A673 (cell line): Measurements from ENCODE around the gene QKI. TPM values are rescaled to one million over a fixed set of nuclear protein-coding genes. Genes with fewer than 3 reads are reported as not detected.

Experiments
- BruUV-seq: library from RNA; stranded (reverse); fragments of 400-500 nt; replicated peaks from 2 replicates; lab custom pipeline; 2021; lab: Mats Ljungman, UMichigan
- CTCF ChIA-PET: fragments of 300-600 bp; sonication (Branson Sonifier 250); formaldehyde crosslinking; loops from one replicate; lab custom pipeline; 2022; ENCODE audit warnings: antibody characterized with exemption; lab: Charles Lee
- POLR2A ChIA-PET: fragments of 300-600 bp; sonication (Branson Sonifier 250); formaldehyde crosslinking; loops from one replicate; lab custom pipeline; 2022; ENCODE audit warnings: antibody characterized with exemption; ENCODE audit not compliant: low non-redundant PET; lab: Charles Lee
- DNase-seq: peaks from one replicate; pipeline ENCODE4 v3.0.0-alpha.2; 2015; ENCODE audit warnings: low spot score
- H3K27ac ChIP-seq: fragments of 200-600 bp; sonication (generic); 2 replicates; pipeline ENCODE4 v1.5.1; 2016; ENCODE audit warnings: mixed run types, low read depth, mild to moderate bottlenecking, mixed read lengths, antibody characterized with exemption, low read length; ENCODE audit not compliant: poor library complexity, severe bottlenecking
- H3K27me3 ChIP-seq: fragments of 200-600 bp; sonication (generic); replicated peaks from 2 replicates; pipeline ENCODE4 v1.6.1; 2017; ENCODE audit warnings: mixed run types, low read depth, mild to moderate bottlenecking, mixed read lengths, antibody characterized with exemption, low read length; ENCODE audit not compliant: insufficient read depth, poor library complexity
- H3K36me3 ChIP-seq: fragments of 200-600 bp; sonication (generic); 2 replicates; pipeline ENCODE4 v1.6.1; 2016; ENCODE audit warnings: mixed run types, mild to moderate bottlenecking, mixed read lengths, antibody characterized with exemption, low read length; ENCODE audit not compliant: insufficient read depth, poor library complexity, severe bottlenecking
- H3K4me1 ChIP-seq: fragments of 200-600 bp; sonication (generic); 2 replicates; pipeline ENCODE4 v1.6.1; 2017; ENCODE audit warnings: mixed run types, mild to moderate bottlenecking, mixed read lengths, antibody characterized with exemption, low read length; ENCODE audit not compliant: insufficient read depth, poor library complexity, severe bottlenecking
- H3K4me3 ChIP-seq: fragments of 200-600 bp; sonication (generic); 2 replicates; pipeline ENCODE4 v1.5.1; 2016; ENCODE audit warnings: low read depth, mixed run types, mild to moderate bottlenecking, mixed read lengths, low read length; ENCODE audit not compliant: poor library complexity, severe bottlenecking
- H3K9me3 ChIP-seq: fragments of 200-600 bp; sonication (generic); 2 replicates; pipeline ENCODE4 v1.6.1; 2016; ENCODE audit warnings: mixed run types, low read depth, mild to moderate bottlenecking, mixed read lengths, antibody characterized with exemption, low read length; ENCODE audit not compliant: poor library complexity, severe bottlenecking
- EZH2 ChIP-seq: fragments of 200-600 bp; sonication (generic); IDR thresholded peaks from 2 replicates; pipeline ENCODE4 v1.6.1; 2017; ENCODE audit warnings: borderline replicate concordance, low read depth, mild to moderate bottlenecking, mixed read lengths, antibody characterized with exemption, low read length; ENCODE audit not compliant: poor library complexity, severe bottlenecking
- intact Hi-C: fragments of 100-400 bp; cut with micrococcal nuclease; formaldehyde crosslinking; loops from one replicate; pipeline ENCODE4 v1.10.0; 2022; ENCODE audit not compliant: unreplicated experiment
- total RNA-seq: library from RNA; stranded (reverse); gene quantifications from 2 replicates; pipeline ENCODE4 v1.2.3, GENCODE V29; 2021
- TF ChIP-seq, protein P1 (sequence below): fragments of 300-800, 200-600 bp; sonication (generic); conservative IDR thresholded peaks from 2 replicates; pipeline ENCODE4 v1.5.1; 2017; ENCODE audit warnings: low read depth, mild to moderate bottlenecking, antibody characterized with exemption, low read length, moderate library complexity, mixed read lengths

The QKI gene
- total RNA-seq, 1 experiment from 2014 or later: 128 TPM

DNA sequence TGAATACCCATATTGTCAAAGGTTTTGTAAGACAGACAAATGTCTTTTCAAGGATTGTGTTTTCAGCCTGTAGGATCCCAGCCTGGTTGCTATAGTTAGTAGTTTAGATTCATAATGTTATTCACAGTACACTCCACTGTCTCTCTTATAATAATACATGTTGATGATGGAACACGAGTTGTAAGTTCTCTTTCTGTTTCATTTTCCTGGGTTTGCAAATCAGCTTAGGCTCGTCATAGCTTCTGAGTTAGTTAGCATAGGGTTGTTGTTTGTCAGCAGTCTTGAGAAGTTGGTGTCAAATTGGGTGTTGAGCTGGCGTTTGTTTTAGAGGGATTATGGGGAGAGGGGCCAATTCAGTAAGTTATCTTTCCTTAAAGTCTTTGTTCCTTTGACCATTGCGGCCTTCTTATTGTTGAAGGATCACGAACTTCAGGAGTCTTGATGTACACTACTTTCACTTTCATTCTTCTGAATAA is 45.8 kb downstream of the QKI start:
- intact Hi-C loops: no loop called here
- CTCF ChIA-PET: no interaction called here
- no peak overlapping the region for H3K27ac ChIP-seq

DNA sequence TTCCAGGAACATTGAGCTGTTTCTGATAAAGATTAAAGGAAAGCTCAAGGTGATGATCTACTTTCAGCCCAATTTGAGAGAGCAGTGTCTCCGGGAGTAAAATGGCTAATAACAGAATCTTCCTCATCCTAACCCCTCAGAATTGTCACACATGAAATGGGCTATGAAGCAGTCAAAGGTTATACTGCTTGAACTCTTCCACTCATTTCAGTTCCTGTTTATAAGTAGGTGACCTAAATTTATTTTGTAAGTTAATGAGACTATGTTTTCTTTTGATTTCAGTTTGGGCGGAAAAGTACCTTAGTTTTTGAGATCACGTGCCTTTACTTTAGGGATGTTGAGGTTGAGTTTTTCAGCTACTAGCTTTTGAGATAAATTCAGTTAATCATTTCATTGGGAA is 47.2 kb downstream of the QKI start:
- H3K4me3 ChIP-seq: no peak overlapping the region
- intact Hi-C loops: no loop called here
- POLR2A ChIA-PET: no interaction called here
- no peaks in the 10 kb centered on the region for H3K9me3 ChIP-seq
- CTCF ChIA-PET: no interaction called here
- peaks cover 5% of the 10 kb centered on the region for H3K4me1 ChIP-seq
- no peak for TF ChIP-seq EZH2
- TF ChIP-seq, protein P1, sequence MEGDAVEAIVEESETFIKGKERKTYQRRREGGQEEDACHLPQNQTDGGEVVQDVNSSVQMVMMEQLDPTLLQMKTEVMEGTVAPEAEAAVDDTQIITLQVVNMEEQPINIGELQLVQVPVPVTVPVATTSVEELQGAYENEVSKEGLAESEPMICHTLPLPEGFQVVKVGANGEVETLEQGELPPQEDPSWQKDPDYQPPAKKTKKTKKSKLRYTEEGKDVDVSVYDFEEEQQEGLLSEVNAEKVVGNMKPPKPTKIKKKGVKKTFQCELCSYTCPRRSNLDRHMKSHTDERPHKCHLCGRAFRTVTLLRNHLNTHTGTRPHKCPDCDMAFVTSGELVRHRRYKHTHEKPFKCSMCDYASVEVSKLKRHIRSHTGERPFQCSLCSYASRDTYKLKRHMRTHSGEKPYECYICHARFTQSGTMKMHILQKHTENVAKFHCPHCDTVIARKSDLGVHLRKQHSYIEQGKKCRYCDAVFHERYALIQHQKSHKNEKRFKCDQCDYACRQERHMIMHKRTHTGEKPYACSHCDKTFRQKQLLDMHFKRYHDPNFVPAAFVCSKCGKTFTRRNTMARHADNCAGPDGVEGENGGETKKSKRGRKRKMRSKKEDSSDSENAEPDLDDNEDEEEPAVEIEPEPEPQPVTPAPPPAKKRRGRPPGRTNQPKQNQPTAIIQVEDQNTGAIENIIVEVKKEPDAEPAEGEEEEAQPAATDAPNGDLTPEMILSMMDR: no peak
- no peaks in the 10 kb centered on the region for H3K27me3 ChIP-seq
- BruUV-seq: no TSS peak
- DNase-seq: no peak
- H3K27ac ChIP-seq: no peak overlapping the region
- no peaks in the 10 kb centered on the region for H3K36me3 ChIP-seq

More for the DNA sequence above, 45.8 kb downstream of the QKI start:
- TF ChIP-seq, protein P1: no peak
- TF ChIP-seq EZH2: no peak
- POLR2A ChIA-PET: no interaction called here
- Histone ChIP-seq H3K27me3 (no peaks in the 10 kb centered on the region), H3K4me3 (peak overlapping the region; percentile 20), H3K9me3 (no peaks in the 10 kb centered on the region), H3K4me1 (peaks cover 5% of the 10 kb centered on the region), H3K36me3 (no peaks in the 10 kb centered on the region)
- no peak for DNase-seq
- no TSS peak for BruUV-seq

DNA sequence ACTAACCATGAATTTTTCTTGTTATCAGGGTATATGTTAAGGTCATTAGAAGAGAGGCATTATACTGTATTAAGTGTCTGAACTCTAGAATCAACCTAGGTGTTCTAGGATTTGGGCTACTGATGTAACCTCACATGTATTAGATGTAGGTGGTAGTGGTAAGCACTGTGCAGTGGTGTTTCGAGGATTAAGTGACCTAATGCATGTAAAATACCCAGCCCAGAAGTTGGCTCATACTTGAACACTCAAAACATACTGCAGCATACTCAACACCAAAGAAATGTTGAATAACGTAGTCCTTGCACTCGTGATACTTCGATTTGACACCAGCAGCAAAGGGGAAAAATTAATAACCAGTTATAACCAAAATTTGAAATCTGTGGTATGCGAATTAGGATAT is 48.7 kb downstream of the QKI start:
- no peak overlapping the region for H3K27ac ChIP-seq
- no peaks in the 10 kb centered on the region for H3K27me3 ChIP-seq
- DNase-seq: no peak
- intact Hi-C loops: no loop called here
- ChIA-PET CTCF (no interaction called here), POLR2A (no interaction called here)
- no peak overlapping the region for H3K4me3 ChIP-seq
- no TSS peak for BruUV-seq
- H3K9me3 ChIP-seq: no peaks in the 10 kb centered on the region
- no peaks in the 10 kb centered on the region for H3K36me3 ChIP-seq
- peaks cover 11% of the 10 kb centered on the region for H3K4me1 ChIP-seq
- TF ChIP-seq, protein P1: no peak
- TF ChIP-seq EZH2: no peak
